Glutamatergic neuron (in vitro differentiated cells): Measurements from ENCODE around the gene LSM3. TPM values are rescaled to one million over a fixed set of nuclear protein-coding genes. Genes with fewer than 3 reads are reported as not detected.

ENCODE experiments used
- DNase-seq: peaks from one replicate; pipeline ENCODE4 v3.0.0; 2022
- H3K27ac Mint-ChIP-seq: one replicate; pipeline ENCODE4 v1.8.0; 2020; ENCODE audit warnings: mild to moderate bottlenecking, mixed read lengths, inconsistent platforms; ENCODE audit not compliant: unreplicated experiment
- H3K27me3 Mint-ChIP-seq: one replicate; pipeline ENCODE4 v1.8.0; 2020; ENCODE audit warnings: mild to moderate bottlenecking, moderate library complexity, mixed read lengths, inconsistent platforms; ENCODE audit not compliant: unreplicated experiment
- H3K36me3 Mint-ChIP-seq: one replicate; pipeline ENCODE4 v1.8.0; 2020; ENCODE audit warnings: mild to moderate bottlenecking, mixed read lengths, inconsistent platforms; ENCODE audit not compliant: unreplicated experiment
- H3K4me1 Mint-ChIP-seq: one replicate; pipeline ENCODE4 v1.8.0; 2020; ENCODE audit warnings: mild to moderate bottlenecking, low read depth, mixed read lengths, inconsistent platforms; ENCODE audit not compliant: unreplicated experiment
- H3K4me3 Mint-ChIP-seq: one replicate; pipeline ENCODE4 v1.8.0; 2020; ENCODE audit warnings: mild to moderate bottlenecking, mixed read lengths, inconsistent platforms; ENCODE audit not compliant: unreplicated experiment
- H3K9me3 Mint-ChIP-seq: one replicate; pipeline ENCODE4 v1.8.0; 2020; ENCODE audit warnings: mild to moderate bottlenecking, moderate library complexity, mixed read lengths, inconsistent platforms; ENCODE audit not compliant: unreplicated experiment
- CTCF ChIP-seq: fragments of 200-600 bp; sonication (generic); IDR thresholded peaks from one replicate; pipeline ENCODE4 v1.5.0; 2021; ENCODE audit not compliant: partially characterized antibody, unreplicated experiment
- total RNA-seq: library from RNA; stranded (reverse); fragmentation: NEBNext Ultra II Directional; extraction: Animal tissue kit (Norgen Biotek cat#: 25700); gene quantifications from one replicate; pipeline ENCODE4 v1.2.1, GENCODE V29; 2021; ENCODE audit not compliant: unreplicated experiment

Gene LSM3
- total RNA-seq, 1 donor from 2014 or later, result 8.4 TPM

DNA sequence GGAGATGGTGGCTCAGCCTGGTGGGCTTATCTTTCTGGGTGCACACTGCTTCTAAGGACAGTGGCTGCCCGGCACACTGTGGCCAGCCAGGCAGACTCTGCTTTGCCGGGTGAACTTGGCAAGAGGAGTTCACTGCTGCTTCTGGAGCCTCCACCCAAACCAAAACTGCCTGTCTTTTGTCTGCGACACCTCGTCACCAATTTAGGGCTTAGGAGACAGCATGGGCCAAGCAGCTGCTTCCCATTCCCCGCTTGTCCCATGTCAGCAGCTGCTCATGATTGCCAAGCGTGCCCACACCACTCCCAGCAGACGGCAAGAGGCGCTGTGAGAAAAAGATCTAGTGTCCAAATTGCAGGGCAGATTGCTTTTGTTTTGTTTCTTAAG, 57.3 kb downstream of the LSM3 start:
- no peak for TF ChIP-seq CTCF
- H3K27ac Mint-ChIP-seq, result no peak overlapping the region
- DNase-seq, result no peak
- no peak overlapping the region for H3K4me3 Mint-ChIP-seq
- H3K27me3 Mint-ChIP-seq, result peaks cover 3% of the 10 kb centered on the region
- H3K36me3 Mint-ChIP-seq, result peaks cover 18% of the 10 kb centered on the region
- no peaks in the 10 kb centered on the region for H3K4me1 Mint-ChIP-seq
- peaks cover 3% of the 10 kb centered on the region for H3K9me3 Mint-ChIP-seq

DNA sequence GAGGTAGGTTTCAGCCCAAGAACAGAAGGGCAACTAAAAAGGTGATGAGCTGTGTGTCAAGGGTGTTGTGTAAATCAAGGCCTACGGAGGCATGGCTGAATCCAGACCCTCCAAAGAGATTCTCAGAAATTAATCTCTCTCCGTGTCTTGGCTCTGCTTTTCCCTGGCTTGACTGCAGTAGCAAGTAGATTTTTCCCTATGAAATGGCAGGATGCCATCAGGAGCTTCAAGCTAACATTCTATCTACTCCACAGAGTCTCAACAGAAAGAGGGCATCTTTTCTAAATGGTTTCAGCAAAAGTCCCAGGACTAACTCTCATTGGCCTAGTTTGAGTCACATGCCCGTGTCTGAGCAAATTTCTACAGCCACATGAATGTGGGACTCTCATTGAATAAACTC, 58.3 kb downstream of the LSM3 start:
- no peak for TF ChIP-seq CTCF
- Mint-ChIP-seq H3K9me3 (peaks cover 2% of the 10 kb centered on the region), H3K27me3 (peaks cover 2% of the 10 kb centered on the region), H3K4me1 (no peaks in the 10 kb centered on the region), H3K27ac (no peak overlapping the region), H3K4me3 (no peak overlapping the region), H3K36me3 (peaks cover 16% of the 10 kb centered on the region)
- DNase-seq, result no peak

GRCh38 chr3:14237457-14237856, 58.8 kb downstream of the LSM3 start:
- peaks cover 16% of the 10 kb centered on the region for H3K36me3 Mint-ChIP-seq
- no peak overlapping the region for H3K4me3 Mint-ChIP-seq
- no peak for DNase-seq
- peaks cover 2% of the 10 kb centered on the region for H3K27me3 Mint-ChIP-seq
- no peak for TF ChIP-seq CTCF
- no peaks in the 10 kb centered on the region for H3K4me1 Mint-ChIP-seq
- H3K27ac Mint-ChIP-seq, result no peak overlapping the region
- peaks cover 2% of the 10 kb centered on the region for H3K9me3 Mint-ChIP-seq

DNA sequence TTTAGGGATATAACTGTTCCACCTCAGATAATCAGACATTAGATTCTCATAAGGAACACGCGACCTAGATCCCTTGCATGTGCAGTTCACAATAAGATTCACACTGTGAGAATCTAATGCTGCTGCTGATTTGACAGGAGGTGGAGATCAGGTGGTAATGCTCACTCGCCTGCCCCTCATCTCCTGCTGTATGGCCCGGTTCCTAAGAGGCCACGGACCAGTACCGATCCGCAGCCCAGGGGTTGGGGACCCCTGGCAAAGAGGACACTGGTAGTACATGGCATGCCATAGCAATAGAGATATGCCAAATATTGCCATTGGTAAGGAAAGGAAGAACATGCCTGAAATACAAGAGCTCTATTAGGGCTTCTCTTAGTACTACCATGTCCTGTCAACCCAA, 59.7 kb downstream of the LSM3 start:
- TF ChIP-seq CTCF, result no peak
- H3K36me3 Mint-ChIP-seq, result peaks cover 9% of the 10 kb centered on the region
- H3K4me3 Mint-ChIP-seq, result no peak overlapping the region
- H3K9me3 Mint-ChIP-seq, result no peaks in the 10 kb centered on the region
- H3K27me3 Mint-ChIP-seq, result no peaks in the 10 kb centered on the region
- DNase-seq, result no peak
- no peak overlapping the region for H3K27ac Mint-ChIP-seq
- no peaks in the 10 kb centered on the region for H3K4me1 Mint-ChIP-seq

- H3K9me3 Mint-ChIP-seq, result no peaks in the 10 kb centered on the region
- H3K4me1 Mint-ChIP-seq, result no peaks in the 10 kb centered on the region
- H3K27ac Mint-ChIP-seq, result no peak overlapping the region
- no peak for DNase-seq
- H3K27me3 Mint-ChIP-seq, result no peaks in the 10 kb centered on the region
- TF ChIP-seq CTCF, result no peak
- peaks cover 6% of the 10 kb centered on the region for H3K36me3 Mint-ChIP-seq
- H3K4me3 Mint-ChIP-seq, result no peak overlapping the region
Measured at GRCh38 chr3:14238930-14239329, 60.3 kb downstream of the LSM3 start.
